BJ (cell line): ENCODE results near the gene GZMM. TPM values are rescaled to one million over a fixed set of nuclear protein-coding genes. Genes with fewer than 3 reads are reported as not detected.

Experiments
- CTCF ChIA-PET: fragments of 350-600 bp; formaldehyde crosslinking; extraction: SDS; loops from one replicate; lab custom pipeline; 2021; ENCODE audit warnings: antibody characterized with exemption, inconsistent platforms; lab: Yijun Ruan, JAX
- POLR2A ChIA-PET: fragments of 300-600 bp; sonication (Branson Sonifier 250); formaldehyde crosslinking; extraction: SDS; loops from one replicate; lab custom pipeline; 2021; ENCODE audit warnings: antibody characterized with exemption; lab: Charles Lee
- DNase-seq: peaks from one replicate; pipeline ENCODE4 v3.0.0-alpha.2; 2011; ENCODE audit warnings: low read depth
- H3K27me3 ChIP-seq: 2 replicates; pipeline ENCODE4 v1.6.0; 2011; ENCODE audit warnings: low read length; ENCODE audit not compliant: control insufficient read depth, insufficient read depth
- H3K36me3 ChIP-seq: 2 replicates; pipeline ENCODE4 v1.5.1; 2011; ENCODE audit warnings: low read length; ENCODE audit not compliant: control insufficient read depth, insufficient read depth
- H3K4me3 ChIP-seq: 2 replicates; pipeline ENCODE4 v1.5.1; 2011; ENCODE audit warnings: low read depth, mild to moderate bottlenecking, control low read depth, low read length
- CTCF ChIP-seq: IDR thresholded peaks from 2 replicates; pipeline ENCODE4 v1.5.1; 2011; ENCODE audit warnings: low read depth, mild to moderate bottlenecking, control low read depth, inconsistent platforms, low read length, moderate library complexity; ENCODE audit not compliant: insufficient read depth
- polyA plus RNA-seq: library from polyadenylated mRNA; depleted of rRNA; stranded (reverse); fragments of >200 nt; gene quantifications from 2 replicates; pipeline ENCODE4 v1.2.3, GENCODE V29; 2011

Gene GZMM
- polyA plus RNA-seq, 1 experiment: not detected

- TF ChIP-seq CTCF: no peak
- ChIA-PET POLR2A (no interaction called here), CTCF (interaction anchor here (0.6 to 1.0 kb wide), 2 partner anchors 20 to 129 kb away, joined by 3 to 4 read pairs; no protein-coding TSS in a partner anchor)
- Histone ChIP-seq H3K27me3 (no peaks in the 10 kb centered on the region), H3K36me3 (peaks cover 6% of the 10 kb centered on the region; the same call in 1 of the 2 replicates), H3K4me3 (no peak overlapping the region)
- DNase-seq: no peak
Measured at GRCh38 chr19:512547-513365, 31.1 kb upstream of the GZMM start.

GRCh38 chr19:513368-514165 is 30.3 kb upstream of the GZMM start:
- POLR2A ChIA-PET: no interaction called here
- TF ChIP-seq CTCF: no peak
- no peaks in the 10 kb centered on the region for H3K27me3 ChIP-seq
- no peak overlapping the region for H3K4me3 ChIP-seq
- peaks cover 6% of the 10 kb centered on the region; the same call in 1 of the 2 replicates for H3K36me3 ChIP-seq
- DNase-seq: no peak
- CTCF ChIA-PET: interaction anchor here (1.0 kb wide), 1 partner anchor 19 kb away, joined by 3 read pairs; no protein-coding TSS in a partner anchor

GRCh38 chr19:514166-514663 is 29.6 kb upstream of the GZMM start:
- peaks cover 6% of the 10 kb centered on the region; the same call in 1 of the 2 replicates for H3K36me3 ChIP-seq
- no peak for DNase-seq
- CTCF ChIA-PET: no interaction called here
- no peak for TF ChIP-seq CTCF
- POLR2A ChIA-PET: no interaction called here
- H3K4me3 ChIP-seq: no peak overlapping the region
- H3K27me3 ChIP-seq: no peaks in the 10 kb centered on the region

- DNase-seq: no peak
- no peak overlapping the region for H3K4me3 ChIP-seq
- H3K36me3 ChIP-seq: peaks cover 10% of the 10 kb centered on the region
- CTCF ChIA-PET: interaction anchor here (0.6 kb wide), 1 partner anchor 198 kb away, joined by 3 read pairs; no protein-coding TSS in a partner anchor
- no peaks in the 10 kb centered on the region for H3K27me3 ChIP-seq
- POLR2A ChIA-PET: no interaction called here
- TF ChIP-seq CTCF: no peak
Measured at GRCh38 chr19:517721-518597, 25.9 kb upstream of the GZMM start.
